SK-N-MC (cell line): Measurements from ENCODE around the gene EEF2K.

ENCODE experiments used
- EZH2 ChIP-seq: fragments of 200-600 bp; sonication (generic); IDR thresholded peaks from one replicate; pipeline ENCODE4 v1.6.1; 2017; ENCODE audit warnings: antibody characterized with exemption
- FOXP2 ChIP-seq: optimal IDR thresholded peaks from 2 replicates; pipeline ENCODE3; 2011; ENCODE audit warnings: mild to moderate bottlenecking, moderate library complexity; ENCODE audit not compliant: insufficient read depth; ENCODE audit errors: extremely low read length, control extremely low read depth
- POLR2AphosphoS5 ChIP-seq: IDR thresholded peaks from 2 replicates; pipeline ENCODE4 v1.6.1; 2012; ENCODE audit warnings: mild to moderate bottlenecking, low read depth, low read length, borderline replicate concordance

DNA sequence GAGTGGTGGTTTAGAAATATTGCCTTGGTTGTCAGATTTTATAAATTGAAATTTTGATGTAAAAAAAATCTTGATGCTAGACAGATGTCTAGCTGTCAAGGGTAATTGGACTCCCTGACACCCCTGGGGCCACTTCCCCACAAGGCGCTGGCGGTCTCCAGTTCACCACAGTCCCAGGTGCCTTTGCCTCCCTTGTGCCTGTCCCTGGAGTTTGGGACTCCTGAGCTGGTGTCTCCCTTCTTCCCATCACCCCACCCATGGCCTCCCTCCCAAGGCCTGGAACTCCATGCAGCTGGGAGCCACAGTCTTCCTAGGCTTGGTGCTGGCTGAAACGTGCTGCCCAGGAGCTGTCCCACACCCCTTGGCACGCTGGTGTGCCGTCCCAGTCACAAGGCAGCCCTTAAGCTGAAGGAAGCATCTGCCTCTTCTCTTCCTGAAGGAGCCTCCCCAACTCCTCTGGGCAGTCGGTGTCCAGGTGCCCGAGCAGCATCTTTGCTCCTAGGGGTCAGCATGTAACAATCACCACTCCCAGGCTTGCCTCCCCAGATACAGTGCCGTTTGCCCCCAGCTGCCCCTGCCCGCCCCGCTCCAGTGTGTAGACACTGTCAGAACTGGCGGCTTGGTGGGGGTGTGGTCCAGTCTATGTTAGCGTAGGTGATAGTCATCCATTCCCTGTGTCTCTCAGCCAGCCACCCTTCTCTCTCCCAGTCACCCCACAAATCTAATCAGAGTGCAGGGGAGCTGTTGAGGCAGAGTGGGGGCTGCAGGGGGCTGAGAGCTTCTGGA is 117.3 kb downstream of the EEF2K start:
- TF ChIP-seq EZH2 (no peak), POLR2AphosphoS5 (no peak), FOXP2 (no peak)
